HG03571 (cell line): ENCODE measurements around the gene SLC12A5.
A peak's percentile ranks its signal among the peaks of the same experiment; 100 is the strongest.
"Not testable (repeated sequence)": the region's sequence is repeated elsewhere in the genome, so short reads cannot be mapped to it uniquely, and the experiment has no call there.

Experiments used
- ATAC-seq: cut with Tn5 transposase; IDR thresholded peaks from one replicate; pipeline ENCODE4 v1.9.1; 2021; ENCODE audit not compliant: unreplicated experiment

Gene SLC12A5

GRCh38 chr20:46073443-46073842 lies 44.4 kb downstream of the SLC12A5 start:
- ATAC-seq, result no peak

- ATAC-seq, result no peak
Measured at GRCh38 chr20:46074006-46074405, 45.0 kb downstream of the SLC12A5 start.

DNA sequence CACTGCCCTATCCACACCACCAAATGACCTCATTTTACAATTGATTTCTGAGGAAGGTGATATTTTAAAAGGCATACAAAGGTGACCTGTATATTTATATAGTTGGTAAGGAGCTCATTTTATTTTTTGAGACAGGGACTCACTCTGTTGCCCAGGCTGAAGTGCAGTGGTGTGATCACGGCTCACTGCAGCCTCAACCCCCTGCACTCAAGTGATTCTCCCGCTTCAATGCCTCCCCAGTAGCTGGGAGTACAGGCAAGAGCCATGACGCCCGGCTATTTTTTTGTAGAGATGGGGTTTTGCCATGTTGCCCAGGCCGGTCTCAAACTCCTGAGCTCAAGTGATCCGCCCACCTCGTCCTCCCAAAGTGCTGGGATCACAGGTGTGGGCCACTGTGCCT lies 47.8 kb downstream of the SLC12A5 start:
- no peak for ATAC-seq

DNA sequence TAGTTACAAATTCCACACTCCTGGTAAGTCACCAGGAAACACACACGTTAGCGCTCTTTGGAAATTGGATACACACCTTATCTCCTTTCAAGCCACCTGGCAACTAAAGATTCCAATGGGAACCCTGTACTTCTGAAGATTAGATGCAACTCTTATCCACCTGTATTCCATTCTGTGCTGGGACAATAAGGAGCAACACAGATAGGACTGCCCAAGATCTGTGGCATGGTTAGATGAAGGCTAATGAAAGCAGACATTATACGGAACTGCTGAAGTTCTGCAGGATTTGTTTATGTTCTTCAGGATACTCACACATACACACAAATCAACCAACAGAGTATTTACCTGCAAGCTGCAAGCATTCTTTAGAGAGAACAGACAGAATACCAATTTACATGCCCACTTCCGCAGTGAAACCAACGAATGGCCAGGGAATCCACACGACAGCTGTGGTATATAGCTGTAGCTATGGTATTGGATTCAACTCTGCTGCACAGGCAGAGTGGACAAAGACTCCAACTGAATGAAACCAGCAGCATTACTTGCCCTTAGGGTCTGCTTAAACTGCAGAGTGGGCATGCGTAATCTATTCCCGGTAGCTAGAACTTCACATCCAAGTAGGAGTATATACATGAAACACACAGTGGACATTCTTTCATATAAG lies 48.8 kb downstream of the SLC12A5 start:
- no peak for ATAC-seq

DNA sequence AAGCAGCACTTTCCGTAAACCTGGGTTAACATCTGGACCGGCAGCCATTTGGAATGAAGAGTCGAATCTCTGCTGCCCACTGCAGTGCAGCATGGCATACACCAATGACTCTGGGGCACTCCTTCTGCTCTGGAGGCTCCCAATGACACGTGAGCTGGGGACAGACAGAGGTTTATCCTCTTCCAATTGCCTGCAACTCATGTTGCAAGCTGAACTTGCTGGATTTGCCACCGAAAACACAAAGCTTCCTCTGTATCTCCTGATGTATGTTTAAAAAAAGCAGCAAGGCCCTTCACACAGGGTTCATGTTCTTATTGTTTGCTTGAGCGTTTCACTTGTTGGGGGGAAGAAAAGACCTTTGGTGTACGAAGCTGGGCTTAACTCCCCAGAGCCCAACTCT lies 49.9 kb downstream of the SLC12A5 start:
- ATAC-seq, result no peak

DNA sequence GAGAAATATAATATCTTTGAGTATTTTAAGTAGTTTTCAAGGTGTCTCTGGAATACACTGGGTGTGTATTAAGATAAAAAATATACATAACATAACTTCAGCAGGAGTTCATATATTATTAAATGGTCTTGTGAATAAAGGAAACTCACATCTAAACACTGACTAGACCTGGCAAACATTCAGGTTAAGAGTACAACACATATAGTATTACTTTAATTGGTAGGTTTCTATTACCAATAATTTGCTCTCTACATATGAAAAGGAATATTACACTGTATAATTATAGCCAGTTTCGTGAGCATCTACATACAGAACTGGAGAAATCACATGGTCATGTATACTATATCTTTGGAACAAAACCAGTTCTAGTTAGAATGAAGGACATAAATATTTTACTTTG lies 52.1 kb downstream of the SLC12A5 start:
- ATAC-seq, result no peak

- no peak for ATAC-seq
Measured at GRCh38 chr20:46083101-46083500, 54.1 kb downstream of the SLC12A5 start.

GRCh38 chr20:46083531-46084061 lies 54.6 kb downstream of the SLC12A5 start:
- ATAC-seq, result no peak

DNA sequence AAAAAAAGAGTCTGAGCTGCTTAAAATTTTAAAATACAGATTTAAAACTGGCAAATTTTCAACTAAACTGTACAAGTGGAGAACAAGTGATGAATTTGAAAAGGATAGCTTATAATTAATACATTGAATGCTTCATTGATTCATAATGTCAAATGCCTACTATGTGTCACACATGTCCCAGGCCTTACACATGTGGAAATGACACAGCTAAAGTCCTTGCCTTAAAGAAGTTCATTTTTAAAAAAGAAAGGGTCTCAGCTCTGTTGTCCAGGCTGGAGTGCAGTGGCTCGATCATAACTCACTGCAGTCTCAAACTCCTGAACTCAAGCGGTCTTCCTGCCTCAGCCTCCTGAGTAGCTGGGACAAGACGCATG lies 55.8 kb downstream of the SLC12A5 start:
- no peak for ATAC-seq

- ATAC-seq, result no peak
Measured at GRCh38 chr20:46085179-46085851, 56.3 kb downstream of the SLC12A5 start.

- no peak for ATAC-seq
Measured at GRCh38 chr20:46087161-46087560, 58.1 kb downstream of the SLC12A5 start.

DNA sequence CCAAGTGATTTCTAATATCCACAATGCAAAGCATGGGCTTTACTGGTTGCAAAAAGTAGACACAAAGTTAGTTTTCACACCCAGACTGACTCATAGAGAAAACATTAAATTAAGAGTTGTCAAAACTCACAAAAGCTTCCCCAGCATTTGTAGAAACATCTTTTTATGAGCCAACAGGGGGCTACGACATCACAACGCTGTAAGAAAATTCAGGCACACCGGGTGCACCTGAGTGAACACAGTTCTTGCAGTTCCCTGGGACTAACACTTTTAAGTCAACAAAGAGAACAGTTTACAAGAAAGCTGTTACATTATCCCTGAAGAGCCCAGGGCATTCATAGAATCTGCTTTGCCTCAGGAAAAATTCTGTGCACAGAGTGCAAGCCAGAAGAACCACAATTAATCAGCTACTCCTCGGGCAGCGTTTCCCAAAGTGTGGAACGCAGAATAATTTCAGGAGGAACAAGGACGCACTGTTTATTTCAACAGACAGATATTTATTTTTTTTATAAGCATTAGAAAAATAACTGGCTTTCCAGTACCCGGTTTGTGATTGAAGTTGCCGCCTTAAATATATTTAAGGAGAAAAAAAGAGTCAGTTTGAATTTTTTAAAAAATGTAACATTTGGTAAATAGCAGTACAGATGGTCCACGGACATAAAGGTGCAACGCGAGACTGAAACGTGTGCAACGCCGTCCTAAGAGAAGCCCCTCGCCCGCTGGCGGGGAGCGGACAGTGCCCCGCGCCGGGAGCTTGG lies 59.6 kb downstream of the SLC12A5 start:
- ATAC-seq, result no peak

GRCh38 chr20:46089167-46089416 lies 60.1 kb downstream of the SLC12A5 start:
- peak; percentile 13 for ATAC-seq

DNA sequence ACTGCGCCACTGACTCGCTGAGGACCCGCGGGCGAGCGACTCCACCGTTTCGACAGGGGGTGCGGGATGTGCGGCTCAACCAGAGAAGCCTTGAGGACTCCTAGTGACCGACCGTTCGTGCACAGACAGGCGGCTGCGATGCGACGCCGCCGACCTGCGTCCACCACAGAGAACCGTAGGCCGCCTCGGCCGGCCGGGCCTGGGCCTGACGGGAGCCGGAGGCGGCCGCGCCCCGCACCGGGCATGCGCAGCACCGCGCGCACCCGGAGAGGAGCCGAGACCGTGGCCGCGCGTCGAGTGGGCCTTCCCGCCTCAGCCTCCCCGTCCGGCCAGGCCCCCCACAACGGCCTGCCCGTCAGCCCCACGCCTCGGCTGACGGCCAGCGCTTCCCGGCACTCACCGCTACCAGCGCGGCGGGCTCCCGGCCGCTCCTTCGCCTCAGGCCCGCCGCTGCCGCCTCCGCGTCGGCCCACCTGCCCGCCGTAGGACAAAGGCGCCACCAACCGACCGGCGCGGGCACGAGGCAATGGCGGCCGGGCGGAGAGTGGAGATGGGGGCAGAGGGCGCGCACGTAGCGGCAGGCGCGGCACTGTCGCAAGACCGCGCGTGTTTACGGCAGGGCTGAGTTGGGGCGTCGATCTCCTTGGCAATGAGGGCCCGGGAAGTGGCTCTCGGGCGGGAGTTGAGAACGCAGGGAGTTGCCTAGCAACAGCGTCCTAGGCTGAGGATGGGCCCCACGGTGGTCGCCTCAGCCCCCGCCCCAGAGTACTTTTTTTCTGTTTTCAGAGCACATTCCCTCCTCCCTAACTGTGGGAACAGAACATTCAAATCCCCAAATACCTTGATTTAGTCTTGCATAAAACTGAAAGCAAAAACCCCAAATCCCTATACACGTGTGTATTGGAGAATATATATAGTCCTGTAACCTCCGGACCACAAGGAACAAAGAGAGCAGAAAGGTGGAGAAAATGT lies 60.7 kb downstream of the SLC12A5 start, which contains the start of gene NCOA5:
Gene NCOA5, minus strand, starts transcription at position 546 of the 972 bp plus-strand sequence. CDS start 10,538 bp downstream, outside the sequence.
- peak; percentile 71 for ATAC-seq

DNA sequence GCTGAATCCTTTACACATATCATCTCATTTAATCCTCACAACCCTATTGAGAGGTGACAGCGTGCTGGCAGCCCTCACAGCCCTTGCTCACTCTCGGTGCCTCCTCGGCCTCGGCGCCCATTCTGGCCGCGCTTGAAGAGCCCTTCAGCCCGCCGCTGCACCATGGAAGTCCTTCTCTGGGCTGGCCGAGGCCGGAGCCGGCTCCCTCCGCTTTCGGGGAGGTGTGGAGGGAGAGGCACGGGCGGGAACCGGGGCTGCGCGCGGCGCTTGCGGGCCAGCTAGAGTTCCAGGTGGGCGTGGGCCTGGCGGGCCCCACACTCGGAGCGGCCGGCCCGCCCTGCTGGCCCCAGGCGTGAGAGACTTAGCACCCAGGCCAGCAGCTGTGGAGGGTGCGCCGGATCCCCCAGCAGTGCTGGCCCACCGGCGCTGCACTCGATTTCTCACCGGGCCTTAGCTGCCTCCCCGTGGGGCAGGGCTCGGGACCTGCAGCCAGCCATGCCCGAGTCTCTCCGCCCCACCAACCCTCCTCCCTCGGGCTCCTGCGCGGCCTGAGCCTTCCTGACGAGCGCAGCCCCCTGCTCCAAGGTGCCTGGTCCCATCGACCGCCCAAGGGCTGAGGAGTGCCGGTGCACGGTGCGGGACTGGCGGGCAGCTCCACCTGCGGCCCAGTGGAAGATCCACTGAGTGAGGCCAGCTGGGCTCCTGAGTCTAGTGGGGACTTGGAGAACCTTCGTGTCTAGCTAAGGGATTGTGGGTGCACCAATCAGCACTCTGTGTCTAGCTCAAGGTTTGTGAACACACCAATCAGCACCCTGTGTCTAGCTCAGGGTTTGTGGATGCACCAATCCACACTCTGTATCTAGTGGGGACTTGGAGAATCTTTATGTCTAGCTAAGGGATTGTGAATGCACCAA lies 62.9 kb downstream of the SLC12A5 start:
- not testable (repeated sequence) for ATAC-seq

GRCh38 chr20:46093531-46093930 lies 64.5 kb downstream of the SLC12A5 start:
- no peak for ATAC-seq

DNA sequence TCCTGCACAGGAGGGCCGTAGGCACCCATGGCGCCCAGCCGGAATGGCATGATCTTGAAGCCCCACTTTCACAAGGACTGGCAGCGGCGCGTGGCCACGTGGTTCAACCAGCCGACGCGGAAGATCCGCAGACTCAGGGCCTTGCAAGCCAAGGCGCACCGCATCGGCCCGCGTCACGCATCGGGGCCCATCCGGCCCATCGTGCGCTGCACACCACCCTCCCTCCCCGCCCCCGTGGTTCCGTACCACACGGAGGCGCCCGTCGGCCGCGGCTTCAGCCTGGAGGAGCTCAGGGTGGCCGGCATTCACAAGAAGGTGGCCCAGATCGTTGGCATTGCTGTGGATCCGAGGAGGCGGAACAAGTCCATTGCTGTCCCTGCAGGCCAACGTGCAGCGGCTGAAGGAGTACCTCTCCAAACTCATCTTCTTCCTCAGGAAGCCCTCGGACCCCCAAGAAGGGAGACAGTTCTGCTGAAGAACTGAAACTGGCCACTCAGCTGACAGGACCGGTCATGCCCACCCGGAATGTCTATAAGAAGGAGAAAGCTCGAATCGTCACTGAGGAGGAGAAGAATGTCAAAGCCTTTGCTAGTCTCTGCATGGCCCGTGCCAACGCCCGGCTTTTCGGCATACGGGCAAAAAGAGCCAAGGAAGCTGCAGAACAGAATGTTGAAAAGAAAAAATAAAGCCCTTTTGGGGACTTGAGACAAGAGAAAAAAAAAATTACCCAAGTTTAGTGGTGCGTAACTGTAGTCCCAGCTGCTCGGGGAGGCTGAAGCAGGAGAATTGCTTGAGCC lies 70.7 kb downstream of the SLC12A5 start:
- no peak for ATAC-seq

DNA sequence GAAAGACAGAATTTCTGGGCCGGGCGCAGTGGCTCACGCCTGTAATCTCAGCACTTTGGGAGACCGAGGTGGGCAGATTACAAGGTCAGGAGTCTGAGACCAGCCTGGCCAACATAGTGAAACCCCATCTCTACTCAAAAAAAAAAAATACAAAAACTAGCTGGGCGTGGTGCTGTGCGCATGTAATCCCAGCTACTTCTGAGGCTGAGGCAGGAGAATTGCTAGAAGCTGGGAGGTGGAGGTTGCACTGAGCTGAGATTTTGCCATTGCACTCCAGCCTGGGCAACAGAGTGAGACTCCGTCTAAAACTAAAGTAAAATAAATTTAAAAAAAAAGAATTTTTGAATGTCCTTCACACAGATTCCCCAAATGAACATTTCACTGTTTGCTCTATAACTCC lies 71.4 kb downstream of the SLC12A5 start:
- ATAC-seq, result not testable (repeated sequence)

DNA sequence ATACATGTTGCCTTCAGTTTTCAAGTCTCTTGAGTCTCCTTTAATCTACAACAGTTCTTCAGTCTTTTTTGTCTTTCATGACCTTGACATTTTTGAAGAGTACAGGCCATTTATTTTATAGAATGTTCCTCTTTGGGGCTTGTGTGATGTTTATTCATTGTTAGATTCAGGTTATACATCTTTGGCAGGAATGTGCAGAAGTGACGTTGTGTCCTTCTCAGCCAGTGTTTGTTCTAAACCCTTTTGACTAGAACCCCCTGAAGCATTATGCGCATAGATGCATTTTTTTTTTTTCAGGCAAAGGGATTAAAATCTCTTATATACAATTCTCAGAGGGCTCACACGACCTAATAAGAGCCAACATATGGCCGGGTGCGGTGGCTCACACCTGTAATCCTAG lies 72.0 kb downstream of the SLC12A5 start:
- ATAC-seq, result no peak
